GM12874 (cell line): Measurements from ENCODE around the gene APLP2.

ENCODE experiments used
- TF ChIP-seq, protein P1 (sequence below): IDR thresholded peaks from 2 replicates; pipeline ENCODE4 v1.5.1; 2011; ENCODE audit warnings: low read depth, mild to moderate bottlenecking, control low read depth, low read length, moderate library complexity; ENCODE audit not compliant: insufficient read depth

APLP2 gene

DNA sequence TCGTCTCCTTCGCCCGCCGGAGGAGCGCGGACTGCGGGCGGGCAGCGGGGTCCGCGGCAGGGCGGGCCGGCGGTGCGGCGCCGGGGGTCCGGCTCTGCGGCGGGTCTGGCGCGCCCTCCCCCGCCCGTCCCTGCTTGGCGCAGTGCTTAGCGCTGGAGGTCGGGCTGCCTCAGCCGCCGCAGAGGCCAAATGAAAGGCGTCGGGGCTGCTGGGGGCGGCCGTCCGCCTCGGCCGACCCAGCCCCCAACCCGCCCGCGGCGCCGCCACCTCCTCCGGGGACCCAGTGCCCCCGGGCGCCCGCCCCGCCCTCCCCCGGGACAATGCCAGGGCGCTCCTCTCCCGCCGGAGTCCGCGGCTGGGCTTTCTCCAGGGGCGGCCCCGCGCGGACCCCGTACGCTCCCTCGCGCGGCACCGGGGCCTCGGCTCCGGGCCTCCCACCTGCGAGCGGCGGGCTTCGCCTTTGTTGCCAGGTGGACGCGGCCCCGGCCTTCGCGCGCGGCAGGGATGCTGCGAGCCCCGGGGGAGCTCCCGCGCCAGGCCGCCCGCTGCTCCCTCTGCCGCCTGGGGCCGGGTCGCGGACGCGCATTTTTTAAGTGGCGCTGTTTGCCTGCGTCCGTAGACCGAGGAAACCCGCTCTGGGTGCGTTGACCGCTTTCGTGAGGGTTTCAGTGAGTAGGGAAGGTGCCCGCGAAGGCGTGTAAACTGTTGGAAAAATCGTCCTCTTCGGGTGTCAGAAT is 583 bp downstream of the APLP2 start:
- TF ChIP-seq, protein P1, sequence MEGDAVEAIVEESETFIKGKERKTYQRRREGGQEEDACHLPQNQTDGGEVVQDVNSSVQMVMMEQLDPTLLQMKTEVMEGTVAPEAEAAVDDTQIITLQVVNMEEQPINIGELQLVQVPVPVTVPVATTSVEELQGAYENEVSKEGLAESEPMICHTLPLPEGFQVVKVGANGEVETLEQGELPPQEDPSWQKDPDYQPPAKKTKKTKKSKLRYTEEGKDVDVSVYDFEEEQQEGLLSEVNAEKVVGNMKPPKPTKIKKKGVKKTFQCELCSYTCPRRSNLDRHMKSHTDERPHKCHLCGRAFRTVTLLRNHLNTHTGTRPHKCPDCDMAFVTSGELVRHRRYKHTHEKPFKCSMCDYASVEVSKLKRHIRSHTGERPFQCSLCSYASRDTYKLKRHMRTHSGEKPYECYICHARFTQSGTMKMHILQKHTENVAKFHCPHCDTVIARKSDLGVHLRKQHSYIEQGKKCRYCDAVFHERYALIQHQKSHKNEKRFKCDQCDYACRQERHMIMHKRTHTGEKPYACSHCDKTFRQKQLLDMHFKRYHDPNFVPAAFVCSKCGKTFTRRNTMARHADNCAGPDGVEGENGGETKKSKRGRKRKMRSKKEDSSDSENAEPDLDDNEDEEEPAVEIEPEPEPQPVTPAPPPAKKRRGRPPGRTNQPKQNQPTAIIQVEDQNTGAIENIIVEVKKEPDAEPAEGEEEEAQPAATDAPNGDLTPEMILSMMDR: no peak

DNA sequence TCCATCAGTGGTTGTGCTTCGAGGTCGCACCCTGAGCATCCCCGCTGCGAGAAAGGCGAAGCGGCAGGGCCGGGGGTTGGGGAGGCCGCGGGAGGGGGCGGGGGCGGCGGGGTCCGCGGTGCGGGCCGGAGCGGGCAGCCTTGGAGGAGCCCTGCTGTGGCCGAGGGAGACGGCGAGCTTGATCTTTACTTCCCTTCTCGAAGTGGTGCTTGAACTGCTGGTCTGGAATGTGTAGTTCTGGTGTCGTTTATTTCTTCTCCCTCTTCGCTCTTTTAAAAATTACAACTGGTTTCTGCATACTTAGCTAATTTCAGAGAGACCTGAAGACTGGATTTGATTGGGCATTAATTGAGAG is 1.1 kb downstream of the APLP2 start:
- TF ChIP-seq, protein P1: no peak

- TF ChIP-seq, protein P1: no peak
Measured at GRCh38 chr11:130071211-130071712, 1.6 kb downstream of the APLP2 start.

GRCh38 chr11:130074736-130075135 is 5.0 kb downstream of the APLP2 start:
- TF ChIP-seq, protein P1: no peak

- TF ChIP-seq, protein P1: no peak
Measured at GRCh38 chr11:130076778-130077481, 7.2 kb downstream of the APLP2 start.

DNA sequence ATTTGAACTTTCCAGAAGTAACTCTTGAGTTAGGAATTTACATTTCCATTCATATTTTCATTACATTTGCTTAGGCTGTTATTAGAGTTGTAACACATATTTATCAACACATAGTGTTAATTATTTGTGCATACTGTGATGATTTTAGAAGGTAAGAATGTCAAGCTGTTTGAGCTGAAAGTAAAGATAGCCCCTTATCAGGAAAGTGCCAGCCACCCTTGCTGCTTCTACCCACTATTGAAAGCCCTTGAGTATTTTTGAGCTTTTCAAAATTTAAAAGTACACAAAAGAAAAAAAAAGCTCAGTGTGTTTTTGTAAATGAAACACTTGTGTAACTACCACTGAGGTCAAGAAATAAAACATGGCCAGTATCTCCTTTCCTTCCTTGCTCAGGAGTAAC is 8.0 kb downstream of the APLP2 start:
- TF ChIP-seq, protein P1: no peak

DNA sequence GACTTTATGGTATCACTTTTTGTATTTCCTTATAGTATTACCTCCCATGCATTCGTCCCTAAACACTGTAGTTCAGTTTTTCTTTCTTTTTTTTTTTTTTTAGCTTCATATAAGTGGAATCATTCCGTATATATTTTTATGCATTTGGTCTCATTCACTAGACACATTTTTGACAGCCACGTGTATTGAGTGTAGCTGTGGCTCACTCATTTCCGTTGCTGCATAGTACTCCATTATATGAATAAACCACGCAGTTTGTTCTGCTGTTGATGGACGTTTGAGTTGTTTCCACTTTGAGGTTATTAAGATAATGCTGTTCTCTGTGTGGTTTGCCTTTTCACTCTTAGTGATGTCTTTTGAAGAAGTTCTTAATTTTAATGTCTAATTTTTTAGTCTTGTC is 8.4 kb downstream of the APLP2 start:
- TF ChIP-seq, protein P1: no peak
